Neuronal stem cell (in vitro differentiated cells): Measurements from ENCODE around the gene MOG.

Experiments
- DNase-seq: peaks from one replicate; pipeline ENCODE4 v3.0.0-alpha.2; 2013; ENCODE audit warnings: low spot score
- H2AFZ ChIP-seq: one replicate; pipeline ENCODE4 v1.6.1; 2013; ENCODE audit warnings: mild to moderate bottlenecking, low read length, inconsistent platforms
- H2AK5ac ChIP-seq: 2 replicates; pipeline ENCODE4 v1.6.1; 2013; ENCODE audit warnings: low read depth, mild to moderate bottlenecking, inconsistent platforms, low read length, moderate library complexity, mixed read lengths
- H2BK120ac ChIP-seq: 2 replicates; pipeline ENCODE4 v1.6.1; 2013; ENCODE audit warnings: low read depth, mild to moderate bottlenecking, inconsistent platforms, low read length, moderate library complexity, mixed read lengths
- H2BK12ac ChIP-seq: one replicate; pipeline ENCODE4 v1.6.1; 2013; ENCODE audit warnings: low read length, inconsistent platforms
- H2BK15ac ChIP-seq: 2 replicates; pipeline ENCODE4 v1.6.1; 2013; ENCODE audit warnings: mild to moderate bottlenecking, low read length, inconsistent platforms, mixed read lengths
- H2BK5ac ChIP-seq: one replicate; pipeline ENCODE4 v1.6.1; 2013; ENCODE audit warnings: inconsistent platforms, mild to moderate bottlenecking, low read length, moderate library complexity
- H3K14ac ChIP-seq: one replicate; pipeline ENCODE4 v1.6.1; 2013; ENCODE audit warnings: low read length, inconsistent platforms
- H3K18ac ChIP-seq: 2 replicates; pipeline ENCODE4 v1.6.1; 2013; ENCODE audit warnings: low read length, inconsistent platforms
- H3K23ac ChIP-seq: 2 replicates; pipeline ENCODE4 v1.6.1; 2013; ENCODE audit warnings: low read depth, mild to moderate bottlenecking, mixed read lengths, low read length, inconsistent platforms; ENCODE audit not compliant: poor library complexity
- H3K27ac ChIP-seq: replicated peaks from 3 replicates; pipeline ENCODE4 v1.5.1; 2013; ENCODE audit warnings: low read length, inconsistent platforms
- H3K27me3 ChIP-seq, 3 experiments: 2 replicates each; pipeline ENCODE4 v1.6.1; 2013; ENCODE audit warnings: low read length in 3 of 3, mild to moderate bottlenecking in 2 of 3, inconsistent platforms in 1 of 3, low read depth in 1 of 3, mixed read lengths in 1 of 3, moderate library complexity in 1 of 3; ENCODE audit not compliant: control insufficient read depth in 3 of 3, insufficient read depth in 3 of 3
- H3K36me3 ChIP-seq, 2 donors: replicated peaks in 1 of 2; 2 replicates each; pipeline ENCODE4 v1.6.1; 2013; ENCODE audit warnings: low read length in 2 of 2; ENCODE audit not compliant: control insufficient read depth in 2 of 2, insufficient read depth in 2 of 2
- H3K4ac ChIP-seq: 2 replicates; pipeline ENCODE4 v1.6.1; 2013; ENCODE audit warnings: inconsistent platforms, mild to moderate bottlenecking, low read length, moderate library complexity
- H3K4me1 ChIP-seq, 2 donors: 1 replicate in 1 of 2; 2 replicates in 1 of 2; pipeline ENCODE4 v1.6.1; 2013; ENCODE audit warnings: low read length in 2 of 2, low read depth in 1 of 2; ENCODE audit not compliant: control insufficient read depth in 2 of 2, insufficient read depth in 1 of 2
- H3K4me2 ChIP-seq: one replicate; pipeline ENCODE4 v1.6.1; 2013; ENCODE audit warnings: mild to moderate bottlenecking, low read length, inconsistent platforms; ENCODE audit not compliant: insufficient read depth, poor library complexity, severe bottlenecking
- H3K4me3 ChIP-seq, 2 donors: 2 replicates each; pipeline ENCODE4 v1.5.1; 2013; ENCODE audit warnings: low read length in 2 of 2, mild to moderate bottlenecking in 2 of 2, inconsistent platforms in 1 of 2, moderate library complexity in 1 of 2
- H3K79me1 ChIP-seq: one replicate; pipeline ENCODE4 v1.6.1; 2013; ENCODE audit warnings: low read depth, mild to moderate bottlenecking, inconsistent platforms, low read length, moderate library complexity
- H3K9ac ChIP-seq: one replicate; pipeline ENCODE4 v1.6.1; 2013; ENCODE audit warnings: mild to moderate bottlenecking, low read depth, low read length, inconsistent platforms; ENCODE audit not compliant: poor library complexity
- H3K9me3 ChIP-seq, 2 donors: replicated peaks in 1 of 2; 2 replicates each; pipeline versions ENCODE3 to v1.6.1; 2013; ENCODE audit warnings: low read length in 2 of 2, mild to moderate bottlenecking in 2 of 2, inconsistent platforms in 1 of 2, low read depth in 1 of 2, mixed read lengths in 1 of 2, moderate library complexity in 1 of 2; ENCODE audit not compliant: control insufficient read depth in 2 of 2, insufficient read depth in 1 of 2
- H4K8ac ChIP-seq: one replicate; pipeline ENCODE4 v1.6.1; 2013; ENCODE audit warnings: low read depth, mild to moderate bottlenecking, inconsistent platforms, low read length, moderate library complexity
- H4K91ac ChIP-seq: one replicate; pipeline ENCODE4 v1.6.1; 2013; ENCODE audit warnings: low read length, low read depth, mild to moderate bottlenecking, inconsistent platforms; ENCODE audit not compliant: poor library complexity
- WGBS, 2 donors: extraction: QIAGEN DNeasy Blood & Tissue Kit; methylation state at CpG; one replicate each; pipeline ENCODE4 v1.1.7; 2013; ENCODE audit warnings: missing lambda C conversion rate in 2 of 2, mixed read lengths in 1 of 2; ENCODE audit not compliant: insufficient read length in 2 of 2, insufficient replicate concordance in 1 of 2; ENCODE audit errors: extremely low coverage in 2 of 2; 5-methylcytosine and 5-hydroxymethylcytosine counted together

Gene MOG

DNA sequence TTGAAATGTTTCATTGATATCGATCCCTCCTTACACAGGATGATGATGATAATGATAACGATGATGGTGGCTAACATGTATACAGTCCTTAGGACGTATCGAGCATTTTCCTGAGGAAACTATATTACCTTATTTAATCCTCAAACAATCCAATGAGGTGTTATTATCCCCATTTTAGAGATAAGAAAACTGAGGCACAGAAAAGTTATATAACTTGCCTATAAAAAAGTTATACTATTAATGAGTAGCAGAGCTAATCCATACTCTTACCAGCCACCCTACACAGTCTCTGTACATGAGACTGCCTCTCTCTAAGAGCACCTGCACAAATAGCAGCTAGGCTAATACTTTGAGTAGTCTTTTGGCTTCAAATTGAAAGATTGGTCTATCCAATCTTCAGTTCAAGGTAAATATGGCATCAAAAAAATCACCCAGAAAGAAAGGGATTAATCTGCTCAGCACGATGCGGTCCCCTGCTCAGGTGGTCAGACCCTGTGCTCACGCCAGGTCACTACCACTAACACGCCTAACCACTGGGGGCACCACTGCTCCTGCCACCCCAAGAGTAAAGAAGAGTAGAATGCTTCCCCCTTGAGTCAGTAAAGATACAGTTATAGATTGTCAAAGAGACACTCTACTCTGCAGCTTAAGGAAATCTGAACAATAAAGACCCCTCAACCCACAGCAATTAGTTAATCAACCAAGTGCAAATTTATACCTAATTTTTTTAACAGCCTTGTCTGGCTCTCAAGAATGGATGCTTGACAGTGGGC lies 38.9 kb upstream of the MOG start:
- no peak overlapping the region for H4K8ac ChIP-seq
- H2BK15ac ChIP-seq = no peak overlapping the region
- H2BK120ac ChIP-seq = no peak overlapping the region
- H3K14ac ChIP-seq = no peak overlapping the region
- no peak overlapping the region for H2BK5ac ChIP-seq
- WGBS, 2 donors = no CpG with 5 or more reads among the region's 8 CpGs
- H3K36me3 ChIP-seq = peaks cover 35 to 96% of the 10 kb centered on the region in 2 donors
- peaks cover 0 to 5% of the 10 kb centered on the region in 2 donors for H3K9me3 ChIP-seq
- H3K27ac ChIP-seq = no peak overlapping the region
- no peaks in the 10 kb centered on the region for H3K27me3 ChIP-seq
- H3K23ac ChIP-seq = no peak overlapping the region
- no peak overlapping the region for H3K18ac ChIP-seq
- H2BK12ac ChIP-seq = no peak overlapping the region
- H3K4me3 ChIP-seq = no peak overlapping the region
- no peak overlapping the region for H3K4ac ChIP-seq
- H3K4me2 ChIP-seq = no peak overlapping the region
- peaks cover 3% of the 10 kb centered on the region for H3K79me1 ChIP-seq
- no peak overlapping the region for H4K91ac ChIP-seq
- H2AK5ac ChIP-seq = no peak overlapping the region
- no peak overlapping the region for H3K9ac ChIP-seq
- no peak for DNase-seq
- H3K4me1 ChIP-seq = peaks cover 11 to 18% of the 10 kb centered on the region in 2 donors
- H2AFZ ChIP-seq = no peak overlapping the region

DNA sequence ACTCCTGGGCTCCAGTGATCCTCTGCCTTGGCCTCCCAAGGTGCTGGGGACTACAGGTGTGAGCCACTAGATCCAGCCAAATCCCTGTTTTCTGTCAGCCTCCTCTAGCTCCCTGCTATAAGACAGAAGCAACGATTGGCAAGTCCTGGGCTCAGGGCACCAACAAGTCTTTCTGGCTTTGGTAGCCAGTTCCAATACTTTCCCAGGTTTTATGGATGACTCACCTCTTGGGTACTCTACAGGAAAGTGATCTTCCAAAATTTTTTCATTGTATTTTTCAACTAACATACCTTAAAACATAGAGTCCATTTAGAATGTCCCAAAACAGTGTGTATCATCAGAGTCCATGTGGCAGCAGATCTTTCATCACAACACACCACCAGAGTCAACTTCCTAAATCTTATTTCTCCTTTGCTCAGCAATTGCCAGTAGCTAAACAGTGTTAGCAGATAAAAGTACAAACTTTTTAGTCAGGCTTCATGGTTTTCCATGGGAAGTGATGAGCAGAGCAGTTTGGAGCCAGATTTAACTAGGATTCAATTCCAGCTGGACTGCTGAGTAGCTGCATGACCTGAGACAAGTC lies 37.2 kb upstream of the MOG start:
- Histone ChIP-seq H2BK15ac (no peak overlapping the region), H2BK12ac (no peak overlapping the region), H3K79me1 (peaks cover 3% of the 10 kb centered on the region), H3K9ac (no peak overlapping the region), H3K14ac (no peak overlapping the region), H2AFZ (no peak overlapping the region), H2BK5ac (no peak overlapping the region), H3K36me3 (peaks cover 30 to 87% of the 10 kb centered on the region in 2 donors), H3K23ac (no peak overlapping the region), H2BK120ac (no peak overlapping the region), H2AK5ac (no peak overlapping the region), H3K18ac (no peak overlapping the region), H3K4me3 (no peak overlapping the region), H3K4ac (no peak overlapping the region), H3K4me1 (peaks cover 26 to 35% of the 10 kb centered on the region in 2 donors), H3K27ac (no peak overlapping the region), H3K9me3 (peaks cover 0 to 5% of the 10 kb centered on the region in 2 donors), H3K4me2 (no peak overlapping the region), H3K27me3 (no peaks in the 10 kb centered on the region), H4K91ac (no peak overlapping the region), H4K8ac (no peak overlapping the region)
- DNase-seq = no peak
- WGBS, 2 donors = no CpG with 5 or more reads among the region's 1 CpG

DNA sequence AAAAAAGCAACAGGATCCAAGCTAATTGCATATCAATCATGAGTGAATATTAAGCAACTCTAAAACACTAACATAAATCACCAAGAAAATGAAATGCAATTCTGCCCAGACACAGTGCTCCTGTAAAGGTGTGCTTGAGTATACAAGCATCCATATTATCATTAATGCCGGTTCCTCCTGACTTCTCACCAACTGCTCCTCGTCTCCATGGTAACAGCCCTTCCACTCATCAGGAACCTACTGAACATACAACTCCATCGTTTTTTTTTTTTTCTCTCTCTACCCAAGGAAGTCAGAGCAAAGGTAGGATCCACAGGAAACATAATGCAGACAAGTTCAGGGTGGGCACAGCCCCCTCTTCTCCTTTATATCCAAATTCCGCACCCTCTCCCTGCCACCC lies 36.3 kb upstream of the MOG start:
- no peak overlapping the region for H3K14ac ChIP-seq
- no peak overlapping the region for H3K27ac ChIP-seq
- peaks cover 36 to 44% of the 10 kb centered on the region in 2 donors for H3K4me1 ChIP-seq
- no peak overlapping the region for H2AK5ac ChIP-seq
- peaks cover 3% of the 10 kb centered on the region for H3K79me1 ChIP-seq
- DNase-seq = no peak
- H3K27me3 ChIP-seq = no peaks in the 10 kb centered on the region
- no CpG with 5 or more reads among the region's 4 CpGs for WGBS, 2 donors
- no peak overlapping the region for H3K4me2 ChIP-seq
- H4K8ac ChIP-seq = no peak overlapping the region
- peaks cover 0 to 5% of the 10 kb centered on the region in 2 donors for H3K9me3 ChIP-seq
- H3K36me3 ChIP-seq = peaks cover 29 to 78% of the 10 kb centered on the region in 2 donors
- H3K23ac ChIP-seq = no peak overlapping the region
- H4K91ac ChIP-seq = no peak overlapping the region
- no peak overlapping the region for H3K4ac ChIP-seq
- no peak overlapping the region for H2BK15ac ChIP-seq
- no peak overlapping the region for H3K9ac ChIP-seq
- no peak overlapping the region for H3K4me3 ChIP-seq
- no peak overlapping the region for H2AFZ ChIP-seq
- H2BK5ac ChIP-seq = no peak overlapping the region
- no peak overlapping the region for H3K18ac ChIP-seq
- H2BK120ac ChIP-seq = no peak overlapping the region
- no peak overlapping the region for H2BK12ac ChIP-seq

DNA sequence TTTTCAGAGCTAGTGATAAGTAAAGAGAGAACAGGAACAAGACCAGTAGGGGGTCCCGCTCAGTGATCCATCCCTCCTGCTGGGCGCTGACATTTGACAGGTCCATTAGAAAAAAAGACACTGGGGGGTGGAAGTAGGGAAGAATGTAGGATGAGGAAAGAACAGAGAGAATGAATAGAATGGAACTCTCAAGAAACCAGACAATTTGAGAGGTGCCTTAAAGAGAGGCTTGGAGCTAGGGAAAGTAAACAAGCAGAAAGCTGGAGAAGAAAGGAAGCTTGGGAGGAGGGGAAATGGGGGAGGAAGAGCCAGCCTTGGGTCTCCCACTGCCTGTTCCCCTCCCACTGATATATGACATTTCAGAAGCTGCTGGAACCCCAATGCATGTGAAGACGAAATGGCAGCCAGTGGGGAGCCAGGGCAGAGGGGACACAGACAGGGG lies 32.4 kb upstream of the MOG start:
- no CpG with 5 or more reads among the region's 3 CpGs for WGBS, 2 donors
- Histone ChIP-seq H3K18ac (no peak overlapping the region), H2BK15ac (no peak overlapping the region), H3K23ac (no peak overlapping the region), H2BK12ac (no peak overlapping the region), H2BK120ac (no peak overlapping the region), H3K36me3 (peaks cover 23 to 43% of the 10 kb centered on the region in 2 donors), H3K9me3 (peaks cover 0 to 5% of the 10 kb centered on the region in 2 donors), H3K4ac (no peak overlapping the region), H3K9ac (no peak overlapping the region), H2AK5ac (no peak overlapping the region), H3K4me1 (peaks cover 45 to 66% of the 10 kb centered on the region in 2 donors), H3K4me2 (peak overlapping the region; percentile 43), H3K14ac (no peak overlapping the region), H2BK5ac (no peak overlapping the region), H3K4me3 (peak overlapping the region in 1 of 2 donors; percentile 4), H3K27me3 (no peaks in the 10 kb centered on the region), H4K91ac (no peak overlapping the region), H3K79me1 (peaks cover 6% of the 10 kb centered on the region), H4K8ac (no peak overlapping the region), H2AFZ (no peak overlapping the region), H3K27ac (peak overlapping the region; percentile 71)
- DNase-seq = no peak
